ENCODE results near the gene LAIR2. TPM values are rescaled to one million over a fixed set of nuclear protein-coding genes. Genes with fewer than 3 reads are reported as not detected.

The LAIR2 gene
- total and polyA plus RNA-seq, 12 donors: 0.91 to 1.4 TPM; not detected in 10

DNA sequence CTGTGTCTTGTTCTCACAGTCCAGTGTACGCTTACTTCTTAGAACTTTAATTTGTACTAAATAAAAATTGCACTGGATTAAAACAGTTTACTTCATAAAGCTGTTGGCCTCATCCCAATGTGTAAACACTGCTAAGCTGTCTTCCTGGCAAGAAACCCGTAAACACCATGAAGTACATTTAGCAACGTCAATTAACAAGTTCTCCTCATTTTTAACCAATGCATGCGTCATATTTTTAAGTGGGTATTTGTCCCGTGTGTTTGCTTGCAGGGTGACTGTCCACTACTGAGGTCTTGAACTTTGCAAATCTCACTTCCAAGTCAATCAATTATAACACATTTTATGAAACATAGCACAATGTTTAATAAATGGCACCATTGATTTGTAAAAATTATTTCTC lies 28.2 kb downstream of the LAIR2 start:
- 68 to 74% (median 71%) methylated on average over 5 of the region's 5 CpGs for WGBS, 4 donors
- H3K36me3 ChIP-seq (replicated peaks in 1 of 2): no peaks in the 10 kb centered on the region
- TF ChIP-seq CTCF (IDR thresholded peaks at IDR 0.05) (no peak), POLR2A (IDR thresholded peaks at IDR 0.05) (no peak)
- DNase-seq: no peak
- no peaks in the 10 kb centered on the region for H3K4me1 ChIP-seq (replicated peaks in 1 of 2)
- no peaks in the 10 kb centered on the region for H3K9me3 ChIP-seq (replicated peaks in 1 of 3)
- H3K27ac ChIP-seq: no peak overlapping the region
- H3K27me3 ChIP-seq: peaks cover 17% of the 10 kb centered on the region
- intact Hi-C loops (cut with DNase I): no loop called here
- no peak overlapping the region for H3K4me3 ChIP-seq

GRCh38 chr19:54532528-54532927 lies 29.9 kb downstream of the LAIR2 start:
- Histone ChIP-seq H3K27ac (no peak overlapping the region), H3K9me3 (replicated peaks in 1 of 3) (no peaks in the 10 kb centered on the region), H3K4me1 (replicated peaks in 1 of 2) (no peaks in the 10 kb centered on the region), H3K27me3 (peaks cover 17% of the 10 kb centered on the region), H3K4me3 (no peak overlapping the region), H3K36me3 (replicated peaks in 1 of 2) (no peaks in the 10 kb centered on the region)
- TF ChIP-seq CTCF (IDR thresholded peaks at IDR 0.05) (no peak), POLR2A (IDR thresholded peaks at IDR 0.05) (no peak)
- 41 to 61% (median 55%) methylated on average over 3 to 4 of the region's 4 CpGs for WGBS, 4 donors
- no peak for DNase-seq
- intact Hi-C loops (cut with DNase I): no loop called here

- 63 to 86% (median 77%) methylated on average over 5 to 8 of the region's 8 CpGs for WGBS, 4 donors
- TF ChIP-seq CTCF (IDR thresholded peaks at IDR 0.05): no peak
- no peak for DNase-seq
- intact Hi-C loops (cut with DNase I): no loop called here
- H3K4me1 ChIP-seq (replicated peaks in 1 of 2): no peaks in the 10 kb centered on the region
- no peak overlapping the region for H3K27ac ChIP-seq
- H3K27me3 ChIP-seq: peaks cover 17% of the 10 kb centered on the region
- H3K4me3 ChIP-seq: no peak overlapping the region
- no peaks in the 10 kb centered on the region for H3K9me3 ChIP-seq (replicated peaks in 1 of 3)
- H3K36me3 ChIP-seq (replicated peaks in 1 of 2): no peaks in the 10 kb centered on the region
These were observed 30.8 kb downstream of the LAIR2 start for GRCh38 chr19:54533476-54533875.

GRCh38 chr19:54534156-54534555 lies 31.5 kb downstream of the LAIR2 start:
- Histone ChIP-seq H3K27ac (no peak overlapping the region), H3K9me3 (replicated peaks in 1 of 3) (no peaks in the 10 kb centered on the region), H3K36me3 (replicated peaks in 1 of 2) (no peaks in the 10 kb centered on the region), H3K4me3 (no peak overlapping the region), H3K4me1 (replicated peaks in 1 of 2) (no peaks in the 10 kb centered on the region), H3K27me3 (peaks cover 17% of the 10 kb centered on the region)
- 53 to 63% (median 60%) methylated on average over 4 to 8 of the region's 8 CpGs for WGBS, 4 donors
- TF ChIP-seq POLR2A (IDR thresholded peaks at IDR 0.05): no peak
- intact Hi-C loops (cut with DNase I): no loop called here
- DNase-seq: no peak

- no peak for TF ChIP-seq CTCF (IDR thresholded peaks at IDR 0.05)
- no peak for TF ChIP-seq POLR2A (IDR thresholded peaks at IDR 0.05)
- WGBS, 4 donors: 71 to 82% (median 81%) methylated on average over 9 of the region's 9 CpGs
- no peak overlapping the region for H3K27ac ChIP-seq
- peaks cover 13% of the 10 kb centered on the region for H3K27me3 ChIP-seq
- intact Hi-C loops (cut with DNase I): no loop called here
- H3K36me3 ChIP-seq (replicated peaks in 1 of 2): no peaks in the 10 kb centered on the region
- no peak overlapping the region for H3K4me3 ChIP-seq
- no peak for DNase-seq
- H3K4me1 ChIP-seq (replicated peaks in 1 of 2): no peaks in the 10 kb centered on the region
- no peaks in the 10 kb centered on the region for H3K9me3 ChIP-seq (replicated peaks in 1 of 3)
These were observed 33.0 kb downstream of the LAIR2 start for GRCh38 chr19:54535601-54536000.
